Vagina (tissue), 2 donors: Measurements from ENCODE around the gene MORF4L1.
"Not testable (repeated sequence)": the region's sequence is repeated elsewhere in the genome, so short reads cannot be mapped to it uniquely, and the experiment has no call there.

ENCODE experiments used
- POLR2A ChIP-seq, 2 donors: fragments of 450-650 bp; IDR thresholded peaks; one replicate each; pipeline ENCODE4 v1.6.1; 2017; ENCODE audit warnings: antibody characterized with exemption in 2 of 2, mild to moderate bottlenecking in 2 of 2, moderate library complexity in 2 of 2
- TF ChIP-seq, protein P1 (sequence below), 3 experiments: fragments of 450-650 bp in 2 of 3; fragments of 200-600 bp in 1 of 3; sonication (generic) in 1 of 3; IDR thresholded peaks; one replicate each; pipeline ENCODE4 v1.5.1; 2017 to 2019; ENCODE audit warnings: antibody characterized with exemption in 3 of 3, mild to moderate bottlenecking in 2 of 3, moderate library complexity in 2 of 3

DNA sequence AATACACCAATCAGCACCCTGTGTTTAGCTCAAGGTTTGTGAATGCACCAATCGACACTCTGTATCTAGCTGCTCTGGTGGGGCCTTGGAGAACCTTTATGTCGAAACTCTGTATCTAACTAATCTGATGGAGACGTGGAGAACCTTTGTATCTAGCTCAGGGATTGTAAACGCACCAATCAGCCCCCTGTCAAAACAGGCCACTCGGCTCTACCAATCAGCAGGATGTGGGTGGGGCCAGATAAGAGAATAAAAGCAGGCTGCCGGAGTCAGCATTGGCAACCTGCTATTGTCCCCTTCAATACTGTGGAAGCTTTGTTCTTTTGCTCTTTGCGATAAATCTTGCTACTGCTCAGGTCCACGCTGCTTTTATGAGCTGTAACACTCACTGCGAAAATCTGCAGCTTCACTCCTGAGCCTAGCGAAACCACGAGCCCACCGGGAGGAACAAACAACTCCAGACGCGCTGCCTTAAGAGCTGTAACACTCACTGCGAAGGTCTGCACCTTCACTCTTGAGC, 25.2 kb upstream of the MORF4L1 start:
- TF ChIP-seq, protein P1, sequence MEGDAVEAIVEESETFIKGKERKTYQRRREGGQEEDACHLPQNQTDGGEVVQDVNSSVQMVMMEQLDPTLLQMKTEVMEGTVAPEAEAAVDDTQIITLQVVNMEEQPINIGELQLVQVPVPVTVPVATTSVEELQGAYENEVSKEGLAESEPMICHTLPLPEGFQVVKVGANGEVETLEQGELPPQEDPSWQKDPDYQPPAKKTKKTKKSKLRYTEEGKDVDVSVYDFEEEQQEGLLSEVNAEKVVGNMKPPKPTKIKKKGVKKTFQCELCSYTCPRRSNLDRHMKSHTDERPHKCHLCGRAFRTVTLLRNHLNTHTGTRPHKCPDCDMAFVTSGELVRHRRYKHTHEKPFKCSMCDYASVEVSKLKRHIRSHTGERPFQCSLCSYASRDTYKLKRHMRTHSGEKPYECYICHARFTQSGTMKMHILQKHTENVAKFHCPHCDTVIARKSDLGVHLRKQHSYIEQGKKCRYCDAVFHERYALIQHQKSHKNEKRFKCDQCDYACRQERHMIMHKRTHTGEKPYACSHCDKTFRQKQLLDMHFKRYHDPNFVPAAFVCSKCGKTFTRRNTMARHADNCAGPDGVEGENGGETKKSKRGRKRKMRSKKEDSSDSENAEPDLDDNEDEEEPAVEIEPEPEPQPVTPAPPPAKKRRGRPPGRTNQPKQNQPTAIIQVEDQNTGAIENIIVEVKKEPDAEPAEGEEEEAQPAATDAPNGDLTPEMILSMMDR (IDR thresholded peaks at IDR 0.05): not testable (repeated sequence)
- not testable (repeated sequence) for TF ChIP-seq POLR2A (IDR thresholded peaks at IDR 0.05)
